Retinal pigment epithelial cell (primary cell): ENCODE data around the gene SMC4.

ENCODE experiments used
- DNase-seq: peaks from one replicate; pipeline ENCODE4 v3.0.0-alpha.2; 2010; ENCODE audit warnings: low read depth
- H3K4me3 ChIP-seq: 2 replicates; pipeline ENCODE4 v1.5.1; 2011; ENCODE audit warnings: mild to moderate bottlenecking, low read length, control low read depth, moderate library complexity
- CTCF ChIP-seq: conservative IDR thresholded peaks from 2 replicates; pipeline ENCODE4 v1.5.1; 2011; ENCODE audit warnings: low read depth, low read length, control low read depth, inconsistent platforms

Gene SMC4

GRCh38 chr3:160475884-160476283, 76.4 kb downstream of the SMC4 start:
- H3K4me3 ChIP-seq: no peak overlapping the region
- no peak for TF ChIP-seq CTCF
- no peak for DNase-seq

GRCh38 chr3:160477750-160478149, 78.3 kb downstream of the SMC4 start:
- H3K4me3 ChIP-seq: no peak overlapping the region
- no peak for DNase-seq
- TF ChIP-seq CTCF: no peak

GRCh38 chr3:160478338-160478737, 78.9 kb downstream of the SMC4 start:
- no peak for DNase-seq
- no peak for TF ChIP-seq CTCF
- no peak overlapping the region for H3K4me3 ChIP-seq

GRCh38 chr3:160479376-160479775, 79.9 kb downstream of the SMC4 start:
- TF ChIP-seq CTCF: no peak
- no peak overlapping the region for H3K4me3 ChIP-seq
- no peak for DNase-seq

- DNase-seq: no peak
- no peak for TF ChIP-seq CTCF
- H3K4me3 ChIP-seq: no peak overlapping the region
Observed at GRCh38 chr3:160480931-160481330, 81.5 kb downstream of the SMC4 start.

GRCh38 chr3:160481856-160482255, 82.4 kb downstream of the SMC4 start:
- H3K4me3 ChIP-seq: no peak overlapping the region
- no peak for TF ChIP-seq CTCF
- DNase-seq: no peak

GRCh38 chr3:160482796-160483195, 83.3 kb downstream of the SMC4 start:
- no peak for TF ChIP-seq CTCF
- no peak for DNase-seq
- no peak overlapping the region for H3K4me3 ChIP-seq
